Transverse colon (tissue), 4 donors: ENCODE data around the gene KRTAP5-5. TPM values are rescaled to one million over a fixed set of nuclear protein-coding genes. Genes with fewer than 3 reads are reported as not detected.
"Not testable (repeated sequence)": the region's sequence is repeated elsewhere in the genome, so short reads cannot be mapped to it uniquely, and the experiment has no call there.

ENCODE experiments used
- DNase-seq: peaks from one replicate; pipeline ENCODE4 v3.0.0-alpha.2; 2019
- H3K27ac ChIP-seq, 4 donors: fragments of 200-600 bp; sonication (generic); 2 replicates each; pipeline ENCODE4 v1.5.1; 2016 to 2018; ENCODE audit warnings: inconsistent platforms in 4 of 4
- H3K27me3 ChIP-seq: fragments of 200-600 bp; sonication (generic); 2 replicates; pipeline ENCODE4 v1.5.1; 2017; ENCODE audit warnings: inconsistent platforms
- H3K36me3 ChIP-seq, 4 donors: fragments of 200-600 bp; sonication (generic); 2 replicates each; pipeline ENCODE4 v1.5.1; 2017 to 2019; ENCODE audit warnings: inconsistent platforms in 4 of 4
- H3K4me1 ChIP-seq, 4 donors: fragments of 200-600 bp; sonication (generic); 2 replicates each; pipeline ENCODE4 v1.5.1; 2017 to 2020; ENCODE audit warnings: inconsistent platforms in 4 of 4
- H3K4me3 ChIP-seq, 4 donors: fragments of 200-600 bp; sonication (generic); 1 replicate in 1 of 4; 2 replicates in 3 of 4; pipeline versions ENCODE4 v1.5.1 to v1.6.1; 2017 to 2019; ENCODE audit warnings: inconsistent platforms in 4 of 4
- H3K9me3 ChIP-seq, 2 donors: fragments of 200-600 bp; sonication (generic); 2 replicates each; pipeline ENCODE4 v1.5.1; 2017 to 2019; ENCODE audit warnings: inconsistent platforms in 2 of 2
- EP300 ChIP-seq: sonication (generic); formaldehyde crosslinking; IDR thresholded peaks from one replicate; pipeline ENCODE4 v1.6.1; 2017; ENCODE audit warnings: antibody characterized with exemption, low read depth
- POLR2A ChIP-seq: fragments of 450-650 bp; IDR thresholded peaks from one replicate; pipeline ENCODE4 v1.6.1; 2016; ENCODE audit warnings: antibody characterized with exemption, mild to moderate bottlenecking, moderate library complexity
- POLR2AphosphoS5 ChIP-seq, 3 donors: sonication (generic); formaldehyde crosslinking; IDR thresholded peaks; one replicate each; pipeline ENCODE4 v1.6.1; 2016; ENCODE audit warnings: antibody characterized with exemption in 3 of 3
- WGBS, 2 donors: methylation state at CpG; one replicate each; pipeline ENCODE4 v1.1.5; 2018; ENCODE audit warnings: low coverage in 1 of 2; 5-methylcytosine and 5-hydroxymethylcytosine counted together
- in situ Hi-C, 4 donors: fragments of 200-750 bp; cut with MboI; loops; one replicate each; pipeline versions ENCODE4 v1.15.0 to v1.15.1; 2017; ENCODE audit warnings: low sequenced_read_pairs in 3 of 4, low pct_ligation_motif_present in 1 of 4, low pct_unique_long_range_greater_than_20kb in 1 of 4
- intact Hi-C: fragments of 100-400 bp; cut with DNase I; formaldehyde crosslinking; loops from one replicate; pipeline ENCODE4 v1.15.1; 2023; ENCODE audit warnings: low total_unique reads
- total RNA-seq, 4 donors: library from RNA; depleted of rRNA; stranded (reverse); fragments of >200 nt; gene quantifications; one replicate each; pipeline ENCODE4 v1.1.0, GENCODE V29; 2016
- TF ChIP-seq, protein P1 (sequence below), 5 experiments: fragments of 200-600 bp in 3 of 5; fragments of 450-650 bp in 2 of 5; sonication (generic) in 3 of 5; IDR thresholded peaks; 1 replicate in 2 of 5; 2 replicates in 3 of 5; pipeline ENCODE4 v1.5.1; 2016 to 2017; ENCODE audit warnings: antibody characterized with exemption in 5 of 5, inconsistent platforms in 3 of 5, mild to moderate bottlenecking in 2 of 5, moderate library complexity in 1 of 5

KRTAP5-5 gene
- total RNA-seq, 4 donors from 2014 or later, result not detected

GRCh38 chr11:1589996-1590395 is 39.6 kb upstream of the KRTAP5-5 start:
- intact Hi-C loops, result loop anchor here (2.0 kb wide), 1 partner anchor 297 kb away; no protein-coding TSS in a partner anchor
- Histone ChIP-seq H3K27ac (no peak overlapping the region), H3K36me3 (no peaks in the 10 kb centered on the region), H3K4me1 (peaks cover 0 to 10% (median 2%) of the 10 kb centered on the region in 4 donors), H3K9me3 (no peaks in the 10 kb centered on the region), H3K4me3 (no peak overlapping the region), H3K27me3 (peaks cover 14% of the 10 kb centered on the region)
- TF ChIP-seq, protein P1, sequence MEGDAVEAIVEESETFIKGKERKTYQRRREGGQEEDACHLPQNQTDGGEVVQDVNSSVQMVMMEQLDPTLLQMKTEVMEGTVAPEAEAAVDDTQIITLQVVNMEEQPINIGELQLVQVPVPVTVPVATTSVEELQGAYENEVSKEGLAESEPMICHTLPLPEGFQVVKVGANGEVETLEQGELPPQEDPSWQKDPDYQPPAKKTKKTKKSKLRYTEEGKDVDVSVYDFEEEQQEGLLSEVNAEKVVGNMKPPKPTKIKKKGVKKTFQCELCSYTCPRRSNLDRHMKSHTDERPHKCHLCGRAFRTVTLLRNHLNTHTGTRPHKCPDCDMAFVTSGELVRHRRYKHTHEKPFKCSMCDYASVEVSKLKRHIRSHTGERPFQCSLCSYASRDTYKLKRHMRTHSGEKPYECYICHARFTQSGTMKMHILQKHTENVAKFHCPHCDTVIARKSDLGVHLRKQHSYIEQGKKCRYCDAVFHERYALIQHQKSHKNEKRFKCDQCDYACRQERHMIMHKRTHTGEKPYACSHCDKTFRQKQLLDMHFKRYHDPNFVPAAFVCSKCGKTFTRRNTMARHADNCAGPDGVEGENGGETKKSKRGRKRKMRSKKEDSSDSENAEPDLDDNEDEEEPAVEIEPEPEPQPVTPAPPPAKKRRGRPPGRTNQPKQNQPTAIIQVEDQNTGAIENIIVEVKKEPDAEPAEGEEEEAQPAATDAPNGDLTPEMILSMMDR (IDR thresholded peaks at IDR 0.05), result no peak
- TF ChIP-seq POLR2AphosphoS5 (IDR thresholded peaks at IDR 0.05) (no peak), POLR2A (no peak), EP300 (no peak)
- no peak for DNase-seq
- in situ Hi-C loops, result no loop called here
- 100% methylated on average over 6 of the region's 6 CpGs; no CpG with 5 or more reads in 1 of the 2 donors for WGBS, 2 donors

DNA sequence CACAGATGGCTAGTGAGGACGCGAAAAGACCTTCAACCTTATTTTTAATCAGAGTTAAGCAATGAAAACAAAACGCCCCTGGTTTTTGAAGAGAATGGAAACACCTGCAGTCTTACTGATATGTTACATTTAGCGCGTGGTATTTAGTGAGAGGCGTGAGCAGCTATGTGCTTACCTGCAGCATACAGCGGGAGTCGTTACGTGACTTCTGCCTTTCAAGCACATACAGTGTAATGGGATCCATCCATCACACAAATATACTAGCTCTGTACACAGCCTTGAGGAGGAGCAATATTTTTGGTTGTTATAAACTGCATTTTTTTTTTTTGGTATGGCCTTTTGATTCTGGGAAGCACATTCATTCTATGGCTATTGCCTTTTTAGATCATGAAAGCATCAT is 36.9 kb upstream of the KRTAP5-5 start:
- TF ChIP-seq, protein P1 (IDR thresholded peaks at IDR 0.05), result no peak
- TF ChIP-seq POLR2A, result no peak

DNA sequence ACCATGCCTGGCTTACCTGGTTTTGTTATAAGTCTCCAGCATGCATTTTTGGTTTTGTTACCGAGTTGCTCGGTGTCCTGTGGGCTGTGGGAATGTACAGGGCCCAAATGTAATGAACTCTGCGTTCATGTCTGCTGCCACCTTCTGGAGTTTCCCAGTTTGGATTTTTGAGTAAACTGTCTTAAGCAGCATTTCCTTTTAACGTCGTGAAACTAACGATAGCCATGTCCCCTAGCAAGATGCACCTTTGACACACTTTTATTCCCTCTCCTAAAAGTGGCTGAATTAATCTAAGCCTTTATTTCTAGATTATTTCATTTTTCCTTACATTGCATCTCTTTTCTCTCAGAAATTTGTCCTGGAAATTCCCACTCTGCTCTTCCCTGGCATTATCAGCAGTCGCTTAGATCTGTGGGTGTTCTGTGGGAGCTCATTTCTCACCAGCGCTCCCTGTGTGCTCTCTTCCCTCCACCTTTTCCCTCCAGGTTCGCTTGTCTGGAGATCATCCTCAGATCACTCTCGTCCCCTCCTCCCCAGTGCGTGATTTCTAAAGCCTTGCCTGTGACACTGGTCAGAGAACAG is 33.5 kb upstream of the KRTAP5-5 start:
- H3K9me3 ChIP-seq, in situ Hi-C loops, H3K36me3 ChIP-seq, intact Hi-C loops, H3K4me3 ChIP-seq, DNase-seq: not testable (repeated sequence)
- peak overlapping the region; percentile 17 to 71 (median 56) for H3K27ac ChIP-seq
- peaks cover 33% of the 10 kb centered on the region for H3K27me3 ChIP-seq
- H3K4me1 ChIP-seq, result peaks cover 7 to 20% (median 9%) of the 10 kb centered on the region in 4 donors
- whole genome bisulfite sequencing, 2 donors, result 19 to 36% methylated on average over 6 to 11 of the region's 11 CpGs

More for the DNA sequence above, 36.9 kb upstream of the KRTAP5-5 start:
- 84 to 88% methylated on average over 9 of the region's 9 CpGs for WGBS, 2 donors
- Histone ChIP-seq H3K9me3 (no peaks in the 10 kb centered on the region), H3K36me3 (no peaks in the 10 kb centered on the region), H3K27ac (no peak overlapping the region), H3K4me1 (peaks cover 8 to 30% (median 11%) of the 10 kb centered on the region in 4 donors), H3K27me3 (peaks cover 25% of the 10 kb centered on the region), H3K4me3 (no peak overlapping the region)
- no peak for DNase-seq
- intact Hi-C loops (no loop called here), in situ Hi-C loops (no loop called here)

DNA sequence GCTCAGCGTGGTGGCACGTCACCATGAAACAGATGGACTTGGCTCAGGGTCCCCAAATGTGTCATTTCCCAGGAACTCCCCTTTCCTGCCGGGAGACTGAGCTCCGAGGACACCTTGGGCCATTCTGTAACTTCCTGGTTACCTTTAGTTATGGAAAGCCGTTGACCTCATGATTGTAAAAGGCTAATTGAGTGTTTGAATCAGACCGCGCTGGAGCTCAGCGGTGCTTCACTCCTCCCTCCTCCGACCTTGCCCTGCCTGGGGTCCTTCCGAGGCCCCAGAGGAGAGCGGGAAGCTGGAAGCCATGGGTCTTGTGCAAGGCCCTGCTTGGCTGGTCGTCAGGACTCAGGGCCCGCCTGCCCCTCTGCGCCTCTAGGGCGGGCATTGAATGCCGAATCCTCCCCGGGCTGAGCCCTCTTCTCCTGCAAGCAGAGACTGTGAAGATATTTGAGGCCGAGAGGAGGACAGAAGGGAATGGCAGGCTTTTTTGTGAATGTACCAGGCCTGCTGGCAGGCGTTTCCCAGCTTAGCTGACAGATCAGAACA is 32.9 kb upstream of the KRTAP5-5 start:
- H3K9me3 ChIP-seq, intact Hi-C loops, H3K36me3 ChIP-seq, in situ Hi-C loops, H3K4me3 ChIP-seq: not testable (repeated sequence)
- peak; percentile 53 for DNase-seq
- H3K27ac ChIP-seq, result peak overlapping the region; percentile 17 to 71 (median 56)
- peaks cover 7 to 20% (median 9%) of the 10 kb centered on the region in 4 donors for H3K4me1 ChIP-seq
- H3K27me3 ChIP-seq, result peaks cover 33% of the 10 kb centered on the region
- WGBS, 2 donors, result 56% methylated on average over 19 of the region's 19 CpGs; no CpG with 5 or more reads in 1 of the 2 donors

GRCh38 chr11:1597331-1597993 is 32.1 kb upstream of the KRTAP5-5 start:
- Histone ChIP-seq H3K27me3 (peaks cover 33% of the 10 kb centered on the region), H3K4me3 (no peak overlapping the region), H3K9me3 (no peaks in the 10 kb centered on the region), H3K4me1 (peaks cover 7 to 20% (median 9%) of the 10 kb centered on the region in 4 donors), H3K27ac (no peak overlapping the region), H3K36me3 (no peaks in the 10 kb centered on the region)
- 75% methylated on average over 10 of the region's 10 CpGs; no CpG with 5 or more reads in 1 of the 2 donors for WGBS, 2 donors
- no peak for DNase-seq
- intact Hi-C loops, result no loop called here
- TF ChIP-seq POLR2A (no peak), EP300 (no peak), POLR2AphosphoS5 (IDR thresholded peaks at IDR 0.05) (no peak)
- TF ChIP-seq, protein P1 (IDR thresholded peaks at IDR 0.05), result no peak
- in situ Hi-C loops, result no loop called here
